GM12878 (cell line): ENCODE measurements around the gene CHST5. TPM values are rescaled to one million over a fixed set of nuclear protein-coding genes. Genes with fewer than 3 reads are reported as not detected.

ENCODE experiments used
- ATAC-seq: fragments of 200-7000 bp; cut with Tn5 transposase; 3 replicates; pipeline ENCODE4 v1.9.1; 2020; ENCODE audit warnings: mild to moderate bottlenecking, moderate library complexity
- BruUV-seq: library from RNA; stranded (reverse); fragments of 400-500 nt; replicated peaks from 2 replicates; lab custom pipeline; 2021; lab: Mats Ljungman, UMichigan
- CTCF ChIA-PET: fragments of 300-600 bp; sonication (Branson Sonifier 250); formaldehyde crosslinking; extraction: SDS; loops from one replicate; lab custom pipeline; 2021; ENCODE audit warnings: inconsistent platforms; lab: Yijun Ruan, JAX
- POLR2A ChIA-PET: fragments of 350-600 bp; formaldehyde crosslinking; extraction: SDS; loops from one replicate; lab custom pipeline; 2021; ENCODE audit warnings: inconsistent platforms; lab: Charles Lee
- RAD21 ChIA-PET: fragments of 300-600 bp; sonication (Branson Sonifier 250); formaldehyde crosslinking; loops from one replicate; lab custom pipeline; 2023; ENCODE audit warnings: antibody characterized with exemption; ENCODE audit not compliant: unreplicated experiment; lab: Charles Lee
- SMC1A ChIA-PET: fragments of 300-600 bp; sonication (Branson Sonifier 250); formaldehyde crosslinking; loops from one replicate; lab custom pipeline; 2023; ENCODE audit not compliant: unreplicated experiment, uncharacterized antibody; lab: Charles Lee
- DNase-seq: peaks from one replicate; pipeline ENCODE4 v3.0.0-alpha.2; 2011; ENCODE audit warnings: low read depth, low spot score
- FAIRE-seq: peaks from 3 replicates; lab custom pipeline; 2011; peaks lifted over from hg19 to GRCh38; lab: Jason Lieb, UNC
- H2AFZ ChIP-seq: 2 replicates; pipeline ENCODE4 v1.6.0; 2011; ENCODE audit warnings: low read depth, low read length, control low read depth; ENCODE audit not compliant: control insufficient read depth
- H3K27ac ChIP-seq: 2 replicates; pipeline ENCODE4 v1.5.1; 2011; ENCODE audit warnings: control low read depth; ENCODE audit not compliant: control insufficient read depth, insufficient read depth
- H3K27me3 ChIP-seq, 2 experiments: replicated peaks in 1 of 2; 2 replicates each; pipeline versions ENCODE4 v1.6.0 to v1.6.1; 2011; ENCODE audit warnings: low read length in 1 of 2; ENCODE audit not compliant: control insufficient read depth in 2 of 2, insufficient read depth in 2 of 2
- H3K36me3 ChIP-seq, 2 experiments: 2 replicates each; pipeline ENCODE4 v1.5.1; 2011; ENCODE audit warnings: low read length in 1 of 2; ENCODE audit not compliant: control insufficient read depth in 2 of 2, insufficient read depth in 2 of 2
- H3K4me1 ChIP-seq: 2 replicates; pipeline ENCODE4 v1.6.1; 2011; ENCODE audit warnings: mild to moderate bottlenecking, low read length, moderate library complexity, mixed read lengths; ENCODE audit not compliant: control insufficient read depth, insufficient read depth
- H3K4me2 ChIP-seq: 2 replicates; pipeline ENCODE4 v1.6.0; 2011; ENCODE audit warnings: control low read depth; ENCODE audit not compliant: control insufficient read depth, insufficient read depth
- H3K4me3 ChIP-seq: fragments of 200-600 bp; sonication (generic); 2 replicates; pipeline ENCODE4 v1.5.1; 2016
- H3K79me2 ChIP-seq: 2 replicates; pipeline ENCODE4 v1.6.0; 2011; ENCODE audit warnings: low read length; ENCODE audit not compliant: control insufficient read depth, insufficient read depth
- H3K9ac ChIP-seq: 2 replicates; pipeline ENCODE4 v1.8.0; 2011; ENCODE audit warnings: low read length, control low read depth, mixed read lengths; ENCODE audit not compliant: control insufficient read depth, insufficient read depth
- H3K9me3 ChIP-seq: replicated peaks from 3 replicates; pipeline ENCODE4 v1.5.1; 2011; ENCODE audit warnings: mild to moderate bottlenecking, low read length; ENCODE audit not compliant: control insufficient read depth, insufficient read depth
- H4K20me1 ChIP-seq: 2 replicates; pipeline ENCODE4 v1.6.0; 2011; ENCODE audit not compliant: control insufficient read depth, insufficient read depth
- ATF7 ChIP-seq: fragments of 450-650 bp; IDR thresholded peaks from 2 replicates; pipeline ENCODE4 v1.6.1; 2016; ENCODE audit warnings: low read depth, mild to moderate bottlenecking
- EED ChIP-seq: sonication (generic); IDR thresholded peaks from 2 replicates; pipeline ENCODE4 v1.6.1; 2016; ENCODE audit warnings: antibody characterized with exemption, low read depth
- JUNB ChIP-seq: IDR thresholded peaks from 2 replicates; pipeline ENCODE4 v1.6.1; 2016; ENCODE audit warnings: antibody characterized with exemption, mild to moderate bottlenecking
- NFYB ChIP-seq: IDR thresholded peaks from 2 replicates; pipeline ENCODE4 v1.6.1; 2011; ENCODE audit warnings: low read depth, mild to moderate bottlenecking, low read length, improper control_type of control experiment, moderate library complexity; ENCODE audit not compliant: insufficient read depth
- POLR2AphosphoS5 ChIP-seq: IDR thresholded peaks from 2 replicates; pipeline ENCODE4 v1.6.1; 2011; ENCODE audit warnings: mild to moderate bottlenecking, low read length, inconsistent platforms
- RAD21 ChIP-seq: IDR thresholded peaks from 2 replicates; pipeline ENCODE4 v1.6.1; 2011; ENCODE audit warnings: mild to moderate bottlenecking, low read depth, low read length, moderate library complexity; ENCODE audit not compliant: insufficient read depth
- RUNX3 ChIP-seq: IDR thresholded peaks from 2 replicates; pipeline ENCODE4 v1.6.1; 2012; ENCODE audit warnings: low read length, inconsistent platforms
- SUPT20H ChIP-seq: IDR thresholded peaks from 2 replicates; pipeline ENCODE4 v1.6.1; 2011; ENCODE audit warnings: low read depth, mild to moderate bottlenecking, low read length, moderate library complexity, borderline replicate concordance; ENCODE audit not compliant: control insufficient read depth
- SUZ12 ChIP-seq: fragments of 200-600 bp; sonication (generic); IDR thresholded peaks from one replicate; pipeline ENCODE4 v1.6.1; 2018; ENCODE audit warnings: antibody characterized with exemption, mild to moderate bottlenecking; ENCODE audit not compliant: unreplicated experiment
- TCF7 ChIP-seq: IDR thresholded peaks from 2 replicates; pipeline ENCODE4 v1.6.1; 2014; ENCODE audit warnings: antibody characterized with exemption, borderline replicate concordance
- WRNIP1 ChIP-seq: IDR thresholded peaks from 2 replicates; pipeline ENCODE4 v1.6.1; 2011; ENCODE audit warnings: low read depth, low read length, improper control_type of control experiment, borderline replicate concordance
- ZBED1 ChIP-seq: IDR thresholded peaks from 2 replicates; pipeline ENCODE4 v1.6.1; 2016; ENCODE audit warnings: borderline replicate concordance
- ZNF622 ChIP-seq: fragments of 450-650 bp; IDR thresholded peaks from 2 replicates; pipeline ENCODE4 v1.6.1; 2017; ENCODE audit warnings: mild to moderate bottlenecking, inconsistent platforms
- ZSCAN29 ChIP-seq: fragments of 450-650 bp; IDR thresholded peaks from 2 replicates; pipeline ENCODE4 v1.6.1; 2017; ENCODE audit warnings: mild to moderate bottlenecking, moderate library complexity
- WGBS: methylation state at CpG from one replicate; pipeline ENCODE4 v1.1.6; 2016; ENCODE audit warnings: low lambda C conversion rate; ENCODE audit not compliant: insufficient replicate concordance, insufficient coverage; ENCODE audit errors: missing lambda C conversion rate; 5-methylcytosine and 5-hydroxymethylcytosine counted together
- in situ Hi-C: fragments of 300-500 bp; cut with MboI; formaldehyde crosslinking; loops from 9 replicates; pipeline ENCODE4 v1.14.3; 2018; ENCODE audit warnings: mixed read lengths
- intact Hi-C: fragments of 100-400 bp; cut with micrococcal nuclease; formaldehyde crosslinking; loops from one replicate; pipeline ENCODE4 v1.14.2; 2022; ENCODE audit not compliant: unreplicated experiment
- polyA plus RNA-seq, 11 experiments: library from polyadenylated mRNA; depleted of rRNA in 4 of 11; unstranded in 6 of 11; stranded (reverse) in 5 of 11; fragments of >200 nt; fragmentation: Nextera tagmentation in 4 of 11; fragmentation: Illumina TruSeq in 1 of 11; extraction: Ambion mirVana in 4 of 11; extraction: Trizol in 1 of 11; gene quantifications; 1 replicate in 1 of 11; 2 replicates in 10 of 11; pipeline versions ENCODE4 v1.2.1 to v1.2.3, GENCODE V29; 2011 to 2016; ENCODE audit warnings: inconsistent platforms in 2 of 11, missing spikeins in 2 of 11, low read depth in 1 of 11
- total RNA-seq, 4 experiments: library from RNA; depleted of rRNA in 3 of 4; stranded (reverse); fragments of >200 nt in 3 of 4; fragmentation: Illumina TruSeq in 1 of 4; extraction: Trizol in 1 of 4; gene quantifications; 2 replicates each; pipeline versions ENCODE4 v1.2.1 to v1.2.3, GENCODE V29; 2013 to 2021
- TF ChIP-seq, protein P1 (sequence below): fragments of 450-650 bp; IDR thresholded peaks from 2 replicates; pipeline ENCODE4 v1.6.1; 2017; ENCODE audit warnings: antibody characterized with exemption, mild to moderate bottlenecking, moderate library complexity

The CHST5 gene
- total and polyA plus RNA-seq, 10 of the 15 experiments (the other 5 are each of a cell fraction or from before 2014, with no cell fraction given), result 0.04 to 0.43 (median 0.14) TPM; not detected in 6

DNA sequence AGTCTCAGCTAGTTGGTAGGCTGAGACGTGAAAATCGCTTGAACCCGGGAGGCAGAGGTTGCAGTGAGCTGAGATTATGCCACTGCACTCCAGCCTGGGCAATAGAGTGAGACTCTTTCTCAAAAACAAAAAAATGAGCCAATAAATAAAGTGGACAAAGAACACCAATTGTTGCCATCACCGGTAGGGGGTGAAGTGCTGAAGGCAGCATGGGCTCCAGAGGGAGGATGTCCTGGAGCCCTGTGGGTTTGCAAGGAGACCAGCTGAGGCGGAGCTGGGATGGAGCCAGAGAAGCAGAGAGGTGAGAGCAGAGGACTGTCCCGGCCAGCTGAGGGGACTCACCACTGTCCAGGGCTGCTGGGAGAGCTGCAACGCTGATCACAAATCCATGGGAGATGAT, 54.4 kb downstream of the CHST5 start (continued):
- TF ChIP-seq POLR2AphosphoS5, result no peak
- no peak for TF ChIP-seq ATF7
- TF ChIP-seq RAD21, result no peak
- no peak for TF ChIP-seq JUNB
- TF ChIP-seq ZSCAN29, result no peak
- TF ChIP-seq TCF7, result no peak
- TF ChIP-seq EED, result no peak
- no peak for TF ChIP-seq SUPT20H
- TF ChIP-seq ZNF622, result no peak
- TF ChIP-seq, all 136 proteins: peak for 0

GRCh38 chr16:75479421-75479990, 56.4 kb downstream of the CHST5 start:
- RAD21 ChIA-PET, result no interaction called here
- no peaks in the 10 kb centered on the region for H3K79me2 ChIP-seq
- FAIRE-seq, result no peak
- H3K4me2 ChIP-seq, result no peak overlapping the region
- intact Hi-C loops, result no loop called here
- H3K9me3 ChIP-seq, result no peaks in the 10 kb centered on the region
- no peaks in the 10 kb centered on the region; a peak in 1 of 4 replicates for H3K27me3 ChIP-seq
- ATAC-seq, result no peak
- H3K4me1 ChIP-seq, result no peaks in the 10 kb centered on the region
- no peak overlapping the region for H3K9ac ChIP-seq
- no peak overlapping the region for H3K27ac ChIP-seq
- H3K36me3 ChIP-seq, result no peaks in the 10 kb centered on the region
- BruUV-seq, result no TSS peak
- no peak for TF ChIP-seq SUZ12
- no peak for TF ChIP-seq WRNIP1
- TF ChIP-seq, protein P1, sequence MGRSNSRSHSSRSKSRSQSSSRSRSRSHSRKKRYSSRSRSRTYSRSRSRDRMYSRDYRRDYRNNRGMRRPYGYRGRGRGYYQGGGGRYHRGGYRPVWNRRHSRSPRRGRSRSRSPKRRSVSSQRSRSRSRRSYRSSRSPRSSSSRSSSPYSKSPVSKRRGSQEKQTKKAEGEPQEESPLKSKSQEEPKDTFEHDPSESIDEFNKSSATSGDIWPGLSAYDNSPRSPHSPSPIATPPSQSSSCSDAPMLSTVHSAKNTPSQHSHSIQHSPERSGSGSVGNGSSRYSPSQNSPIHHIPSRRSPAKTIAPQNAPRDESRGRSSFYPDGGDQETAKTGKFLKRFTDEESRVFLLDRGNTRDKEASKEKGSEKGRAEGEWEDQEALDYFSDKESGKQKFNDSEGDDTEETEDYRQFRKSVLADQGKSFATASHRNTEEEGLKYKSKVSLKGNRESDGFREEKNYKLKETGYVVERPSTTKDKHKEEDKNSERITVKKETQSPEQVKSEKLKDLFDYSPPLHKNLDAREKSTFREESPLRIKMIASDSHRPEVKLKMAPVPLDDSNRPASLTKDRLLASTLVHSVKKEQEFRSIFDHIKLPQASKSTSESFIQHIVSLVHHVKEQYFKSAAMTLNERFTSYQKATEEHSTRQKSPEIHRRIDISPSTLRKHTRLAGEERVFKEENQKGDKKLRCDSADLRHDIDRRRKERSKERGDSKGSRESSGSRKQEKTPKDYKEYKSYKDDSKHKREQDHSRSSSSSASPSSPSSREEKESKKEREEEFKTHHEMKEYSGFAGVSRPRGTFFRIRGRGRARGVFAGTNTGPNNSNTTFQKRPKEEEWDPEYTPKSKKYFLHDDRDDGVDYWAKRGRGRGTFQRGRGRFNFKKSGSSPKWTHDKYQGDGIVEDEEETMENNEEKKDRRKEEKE, result no peak
- no peak for TF ChIP-seq NFYB
- TF ChIP-seq RUNX3, result no peak
- no peak for TF ChIP-seq ZBED1
- no peak overlapping the region for H2AFZ ChIP-seq
- WGBS, result 89% methylated on average over 44 of the region's 47 CpGs
- in situ Hi-C loops, result no loop called here
- SMC1A ChIA-PET, result interaction anchor here (2.4 kb wide), 1 partner anchor 38 kb away, joined by 8 read pairs; no protein-coding TSS in a partner anchor
- no peaks in the 10 kb centered on the region for H4K20me1 ChIP-seq
- no peak overlapping the region for H3K4me3 ChIP-seq
- CTCF ChIA-PET, result no interaction called here
- DNase-seq, result no peak
- POLR2A ChIA-PET, result no interaction called here
